Measurements from ENCODE around the gene SNX20.

GRCh38 chr16:50644245-50644644, 36.9 kb downstream of the SNX20 start:
- no peak for TF ChIP-seq CTCF (IDR thresholded peaks at IDR 0.05)
- no peak for TF ChIP-seq POLR2A (IDR thresholded peaks at IDR 0.05)
- TF ChIP-seq POLR2AphosphoS5 (IDR thresholded peaks at IDR 0.05) = no peak
- TF ChIP-seq EP300 (IDR thresholded peaks at IDR 0.05; ENCODE audit: low read depth) = no peak

Measured in transverse colon (tissue), 4 donors.